IMR-90 (cell line): ENCODE results near the gene EXOC5. TPM values are rescaled to one million over a fixed set of nuclear protein-coding genes. Genes with fewer than 3 reads are reported as not detected.

Source experiments
- ATAC-seq: fragments of 200-7000 bp; cut with Tn5 transposase; 2 replicates; pipeline ENCODE4 v1.9.1; 2020; ENCODE audit warnings: low read depth, mild to moderate bottlenecking, moderate library complexity
- BruUV-seq: library from RNA; stranded (reverse); fragments of 400-500 nt; replicated peaks from 2 replicates; lab custom pipeline; 2021; lab: Mats Ljungman, UMichigan
- CTCF ChIA-PET: fragments of 300-600 bp; formaldehyde crosslinking; extraction: SDS; loops from one replicate; lab custom pipeline; 2021; ENCODE audit warnings: antibody characterized with exemption; lab: Yijun Ruan, JAX
- POLR2A ChIA-PET: fragments of 300-600 bp; sonication (Branson Sonifier 250); formaldehyde crosslinking; loops from one replicate; lab custom pipeline; 2022; ENCODE audit warnings: antibody characterized with exemption; ENCODE audit not compliant: unreplicated experiment; lab: Charles Lee
- DNase-seq: peaks from one replicate; pipeline ENCODE4 v3.0.0; 2013
- H2AFZ ChIP-seq: replicated peaks from 2 replicates; pipeline ENCODE3; 2013; ENCODE audit warnings: low read length, mild to moderate bottlenecking; ENCODE audit not compliant: poor library complexity
- H2AK5ac ChIP-seq: 2 replicates; pipeline ENCODE4 v1.6.1; 2013; ENCODE audit warnings: low read depth, low read length, inconsistent platforms
- H2AK9ac ChIP-seq: replicated peaks from 2 replicates; pipeline ENCODE3; 2013; ENCODE audit warnings: mild to moderate bottlenecking, low read depth, low read length, moderate library complexity; ENCODE audit not compliant: poor library complexity
- H2BK120ac ChIP-seq: 2 replicates; pipeline ENCODE4 v1.6.1; 2013; ENCODE audit warnings: low read depth, low read length, inconsistent platforms
- H2BK15ac ChIP-seq: 3 replicates; pipeline ENCODE4 v1.6.1; 2013; ENCODE audit warnings: low read depth, low read length, inconsistent platforms
- H2BK20ac ChIP-seq: 2 replicates; pipeline ENCODE4 v1.6.1; 2013; ENCODE audit warnings: low read depth, mild to moderate bottlenecking, inconsistent platforms, low read length, moderate library complexity
- H2BK5ac ChIP-seq: 2 replicates; pipeline ENCODE4 v1.6.1; 2013; ENCODE audit warnings: mild to moderate bottlenecking, low read depth, low read length, inconsistent platforms; ENCODE audit not compliant: poor library complexity, severe bottlenecking
- H3K14ac ChIP-seq: replicated peaks from 2 replicates; pipeline ENCODE4 v1.6.1; 2013; ENCODE audit warnings: low read depth, low read length, inconsistent platforms
- H3K18ac ChIP-seq: 2 replicates; pipeline ENCODE4 v1.6.1; 2013; ENCODE audit warnings: low read depth, low read length, control low read depth
- H3K23ac ChIP-seq: 2 replicates; pipeline ENCODE4 v1.6.1; 2013; ENCODE audit warnings: low read depth, low read length, inconsistent platforms
- H3K27ac ChIP-seq: 2 replicates; pipeline ENCODE4 v1.5.1; 2013; ENCODE audit warnings: mild to moderate bottlenecking, control low read depth, low read length; ENCODE audit not compliant: insufficient read depth
- H3K27me3 ChIP-seq: 2 replicates; pipeline ENCODE4 v1.6.1; 2013; ENCODE audit warnings: low read length; ENCODE audit not compliant: control insufficient read depth, insufficient read depth
- H3K36me3 ChIP-seq: 2 replicates; pipeline ENCODE4 v1.6.1; 2013; ENCODE audit warnings: low read length, mixed read lengths; ENCODE audit not compliant: control insufficient read depth, insufficient read depth
- H3K4ac ChIP-seq: 2 replicates; pipeline ENCODE4 v1.6.1; 2013; ENCODE audit warnings: low read depth, low read length, inconsistent platforms
- H3K4me1 ChIP-seq: 2 replicates; pipeline ENCODE4 v1.6.1; 2013; ENCODE audit warnings: low read length, mixed read lengths; ENCODE audit not compliant: control insufficient read depth, insufficient read depth
- H3K4me2 ChIP-seq: 2 replicates; pipeline ENCODE4 v1.6.1; 2013; ENCODE audit warnings: low read depth, mild to moderate bottlenecking, control low read depth, low read length, moderate library complexity
- H3K4me3 ChIP-seq: 2 replicates; pipeline ENCODE4 v1.5.1; 2013; ENCODE audit warnings: low read depth, mild to moderate bottlenecking, control low read depth, low read length, moderate library complexity; ENCODE audit not compliant: insufficient read depth
- H3K56ac ChIP-seq: 2 replicates; pipeline ENCODE4 v1.6.1; 2013; ENCODE audit warnings: low read length, inconsistent platforms; ENCODE audit not compliant: insufficient read depth; ENCODE audit errors: extremely low read depth
- H3K79me1 ChIP-seq, 2 experiments: 2 replicates each; pipeline ENCODE4 v1.6.1; 2013; ENCODE audit warnings: low read length in 2 of 2, inconsistent platforms in 1 of 2, low read depth in 1 of 2
- H3K9ac ChIP-seq: 2 replicates; pipeline ENCODE4 v1.6.1; 2013; ENCODE audit warnings: low read depth, low read length, control low read depth
- H3K9me1 ChIP-seq: 2 replicates; pipeline ENCODE4 v1.6.1; 2013; ENCODE audit warnings: low read length, inconsistent platforms; ENCODE audit not compliant: insufficient read depth
- H3K9me3 ChIP-seq: 2 replicates; pipeline ENCODE4 v1.6.1; 2013; ENCODE audit warnings: low read length; ENCODE audit not compliant: control insufficient read depth, insufficient read depth
- H4K20me1 ChIP-seq: 2 replicates; pipeline ENCODE4 v1.6.1; 2013; ENCODE audit warnings: low read length, inconsistent platforms; ENCODE audit not compliant: insufficient read depth
- H4K5ac ChIP-seq: 2 replicates; pipeline ENCODE4 v1.6.1; 2013; ENCODE audit warnings: mild to moderate bottlenecking, low read depth, low read length, control low read depth
- H4K8ac ChIP-seq, 2 experiments: 2 replicates each; pipeline ENCODE4 v1.6.1; 2013; ENCODE audit warnings: low read depth in 2 of 2, low read length in 2 of 2, control low read depth in 1 of 2, inconsistent platforms in 1 of 2
- H4K91ac ChIP-seq: 2 replicates; pipeline ENCODE4 v1.6.1; 2013; ENCODE audit warnings: low read depth, low read length, inconsistent platforms; ENCODE audit not compliant: insufficient read depth
- BHLHE40 ChIP-seq: fragments of 150-350 bp; IDR thresholded peaks from 2 replicates; pipeline ENCODE4 v1.6.1; 2016; ENCODE audit warnings: mild to moderate bottlenecking, low read depth, low read length
- CEBPB ChIP-seq: IDR thresholded peaks from 2 replicates; pipeline ENCODE4 v1.6.1; 2012; ENCODE audit warnings: low read depth, low read length, improper control_type of control experiment
- CHD1 ChIP-seq: IDR thresholded peaks from 2 replicates; pipeline ENCODE4 v1.6.1; 2012; ENCODE audit warnings: low read depth, low read length, improper control_type of control experiment
- FOS ChIP-seq: fragments of 150-350 bp; IDR thresholded peaks from 2 replicates; pipeline ENCODE4 v1.6.1; 2016; ENCODE audit warnings: low read depth, low read length
- MAFK ChIP-seq: IDR thresholded peaks from 2 replicates; pipeline ENCODE4 v1.6.1; 2012; ENCODE audit warnings: low read depth, low read length, improper control_type of control experiment
- MAZ ChIP-seq: IDR thresholded peaks from 2 replicates; pipeline ENCODE4 v1.6.1; 2012; ENCODE audit warnings: low read depth, mild to moderate bottlenecking, low read length, improper control_type of control experiment, moderate library complexity, borderline replicate concordance
- MXI1 ChIP-seq: IDR thresholded peaks from 2 replicates; pipeline ENCODE4 v1.6.1; 2012; ENCODE audit warnings: low read depth, mild to moderate bottlenecking, low read length, moderate library complexity, borderline replicate concordance
- NFE2L2 ChIP-seq: fragments of 150-350 bp; IDR thresholded peaks from 2 replicates; pipeline ENCODE4 v1.6.1; 2016; ENCODE audit warnings: low read depth, mild to moderate bottlenecking, low read length
- POLR2A ChIP-seq: IDR thresholded peaks from 2 replicates; pipeline ENCODE4 v1.6.1; 2012; ENCODE audit warnings: mild to moderate bottlenecking, low read depth, low read length
- RAD21 ChIP-seq: IDR thresholded peaks from 2 replicates; pipeline ENCODE4 v1.6.1; 2012; ENCODE audit warnings: low read length, improper control_type of control experiment
- RCOR1 ChIP-seq: IDR thresholded peaks from 2 replicates; pipeline ENCODE4 v1.6.1; 2012; ENCODE audit warnings: mild to moderate bottlenecking, low read length, improper control_type of control experiment; ENCODE audit not compliant: insufficient replicate concordance
- RFX5 ChIP-seq: IDR thresholded peaks from 2 replicates; pipeline ENCODE4 v1.8.0; 2012; ENCODE audit warnings: low read depth, mild to moderate bottlenecking, low read length, moderate library complexity
- SMC3 ChIP-seq: fragments of 150-350 bp; IDR thresholded peaks from 2 replicates; pipeline ENCODE4 v1.6.1; 2016; ENCODE audit warnings: low read depth, mild to moderate bottlenecking, antibody characterized with exemption, low read length, moderate library complexity
- WGBS, 2 experiments: methylation state at CpG; one replicate each; pipeline versions ENCODE4 v1.1.5 to v1.1.7; 2013; ENCODE audit warnings: missing lambda C conversion rate in 2 of 2; ENCODE audit not compliant: insufficient read length in 1 of 2; ENCODE audit errors: extremely low coverage in 2 of 2; 5-methylcytosine and 5-hydroxymethylcytosine counted together
- dilution Hi-C: fragments of 300-500 bp; cut with HindIII; formaldehyde crosslinking; loops from one replicate; pipeline ENCODE4 v1.14.3; 2018; ENCODE audit warnings: low sequenced_read_pairs; ENCODE audit not compliant: unreplicated experiment
- in situ Hi-C: fragments of 300-500 bp; cut with MboI; formaldehyde crosslinking; loops from 3 replicates; pipeline ENCODE4 v1.14.3; 2019; ENCODE audit warnings: low sequenced_read_pairs, inconsistent platforms, mixed read lengths
- intact Hi-C: fragments of 100-400 bp; cut with micrococcal nuclease; formaldehyde crosslinking; loops from 2 replicates; pipeline ENCODE4 v1.10.0; 2022
- polyA plus RNA-seq, 3 experiments: library from polyadenylated mRNA; depleted of rRNA; stranded (reverse); fragments of >200 nt; gene quantifications; 2 replicates each; pipeline ENCODE4 v1.2.3, GENCODE V29; 2012; ENCODE audit warnings: low replicate concordance in 1 of 3
- total RNA-seq: library from RNA; depleted of rRNA; stranded (reverse); fragments of >200 nt; gene quantifications from 2 replicates; pipeline ENCODE4 v1.2.3, GENCODE V29; 2012
- TF ChIP-seq, protein P1 (sequence below): fragments of 150-350 bp; IDR thresholded peaks from 2 replicates; pipeline ENCODE4 v1.6.1; 2016; ENCODE audit warnings: low read depth, mild to moderate bottlenecking, low read length, moderate library complexity, borderline replicate concordance
- TF ChIP-seq, protein P2 (sequence below): fragments of 150-350 bp; IDR thresholded peaks from 2 replicates; pipeline ENCODE4 v1.6.1; 2017; ENCODE audit warnings: mild to moderate bottlenecking, antibody characterized with exemption, low read length, low read depth
- TF ChIP-seq, protein P3 (sequence below): conservative IDR thresholded peaks from 2 replicates; pipeline ENCODE4 v1.5.1; 2012; ENCODE audit warnings: mild to moderate bottlenecking, low read depth, low read length, improper control_type of control experiment

EXOC5 gene
- total and polyA plus RNA-seq, 2 of the 4 experiments (the other 2 are of a cell fraction) = 22.4 to 52.5 TPM

DNA sequence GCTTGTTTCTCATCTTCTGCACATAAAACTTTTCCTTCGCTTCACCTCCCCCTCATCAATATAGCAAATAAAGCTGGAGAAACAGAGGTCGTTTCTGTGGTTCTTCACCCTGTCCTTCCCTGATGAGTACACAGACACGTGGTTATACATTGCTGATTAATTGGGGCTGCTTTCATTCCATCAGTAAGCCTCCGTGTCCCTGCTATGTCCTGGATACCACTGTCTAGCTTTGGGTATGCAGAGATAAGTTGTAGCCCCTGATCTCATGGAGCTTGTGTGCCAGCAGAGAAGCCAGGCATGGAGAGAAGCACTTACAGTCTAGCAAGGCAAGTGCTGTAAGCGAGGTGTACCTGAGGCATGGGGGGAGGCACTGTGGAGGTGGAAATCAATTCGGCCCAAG, 108.4 kb downstream of the EXOC5 start:
- H3K9me1 ChIP-seq = no peaks in the 10 kb centered on the region
- no peak overlapping the region for H3K4me3 ChIP-seq
- H3K18ac ChIP-seq = no peak overlapping the region
- TF ChIP-seq RCOR1 (no peak), FOS (no peak), MAFK (no peak), MAZ (no peak), RAD21 (no peak), CHD1 (no peak), CEBPB (no peak), BHLHE40 (no peak), RFX5 (no peak), SMC3 (no peak), NFE2L2 (no peak), MXI1 (no peak), POLR2A (no peak)
- TF ChIP-seq, protein P1, sequence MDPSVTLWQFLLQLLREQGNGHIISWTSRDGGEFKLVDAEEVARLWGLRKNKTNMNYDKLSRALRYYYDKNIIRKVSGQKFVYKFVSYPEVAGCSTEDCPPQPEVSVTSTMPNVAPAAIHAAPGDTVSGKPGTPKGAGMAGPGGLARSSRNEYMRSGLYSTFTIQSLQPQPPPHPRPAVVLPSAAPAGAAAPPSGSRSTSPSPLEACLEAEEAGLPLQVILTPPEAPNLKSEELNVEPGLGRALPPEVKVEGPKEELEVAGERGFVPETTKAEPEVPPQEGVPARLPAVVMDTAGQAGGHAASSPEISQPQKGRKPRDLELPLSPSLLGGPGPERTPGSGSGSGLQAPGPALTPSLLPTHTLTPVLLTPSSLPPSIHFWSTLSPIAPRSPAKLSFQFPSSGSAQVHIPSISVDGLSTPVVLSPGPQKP = no peak
- TF ChIP-seq, protein P2, sequence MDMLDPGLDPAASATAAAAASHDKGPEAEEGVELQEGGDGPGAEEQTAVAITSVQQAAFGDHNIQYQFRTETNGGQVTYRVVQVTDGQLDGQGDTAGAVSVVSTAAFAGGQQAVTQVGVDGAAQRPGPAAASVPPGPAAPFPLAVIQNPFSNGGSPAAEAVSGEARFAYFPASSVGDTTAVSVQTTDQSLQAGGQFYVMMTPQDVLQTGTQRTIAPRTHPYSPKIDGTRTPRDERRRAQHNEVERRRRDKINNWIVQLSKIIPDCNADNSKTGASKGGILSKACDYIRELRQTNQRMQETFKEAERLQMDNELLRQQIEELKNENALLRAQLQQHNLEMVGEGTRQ = no peak
- TF ChIP-seq, protein P3, sequence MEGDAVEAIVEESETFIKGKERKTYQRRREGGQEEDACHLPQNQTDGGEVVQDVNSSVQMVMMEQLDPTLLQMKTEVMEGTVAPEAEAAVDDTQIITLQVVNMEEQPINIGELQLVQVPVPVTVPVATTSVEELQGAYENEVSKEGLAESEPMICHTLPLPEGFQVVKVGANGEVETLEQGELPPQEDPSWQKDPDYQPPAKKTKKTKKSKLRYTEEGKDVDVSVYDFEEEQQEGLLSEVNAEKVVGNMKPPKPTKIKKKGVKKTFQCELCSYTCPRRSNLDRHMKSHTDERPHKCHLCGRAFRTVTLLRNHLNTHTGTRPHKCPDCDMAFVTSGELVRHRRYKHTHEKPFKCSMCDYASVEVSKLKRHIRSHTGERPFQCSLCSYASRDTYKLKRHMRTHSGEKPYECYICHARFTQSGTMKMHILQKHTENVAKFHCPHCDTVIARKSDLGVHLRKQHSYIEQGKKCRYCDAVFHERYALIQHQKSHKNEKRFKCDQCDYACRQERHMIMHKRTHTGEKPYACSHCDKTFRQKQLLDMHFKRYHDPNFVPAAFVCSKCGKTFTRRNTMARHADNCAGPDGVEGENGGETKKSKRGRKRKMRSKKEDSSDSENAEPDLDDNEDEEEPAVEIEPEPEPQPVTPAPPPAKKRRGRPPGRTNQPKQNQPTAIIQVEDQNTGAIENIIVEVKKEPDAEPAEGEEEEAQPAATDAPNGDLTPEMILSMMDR = no peak
- H2BK120ac ChIP-seq = no peak overlapping the region
- no peaks in the 10 kb centered on the region for H4K20me1 ChIP-seq
- ChIA-PET CTCF (no interaction called here), POLR2A (no interaction called here)
- no peak overlapping the region for H4K91ac ChIP-seq
- ATAC-seq (no peak), DNase-seq (no peak)
- in situ Hi-C loops (no loop called here), dilution Hi-C loops (no loop called here), intact Hi-C loops (no loop called here)
- no peak overlapping the region for H2BK15ac ChIP-seq
- H3K36me3 ChIP-seq = no peaks in the 10 kb centered on the region
- no peak overlapping the region for H3K27ac ChIP-seq
- no peak overlapping the region for H4K5ac ChIP-seq
- no peaks in the 10 kb centered on the region for H3K79me1 ChIP-seq
- H3K9me3 ChIP-seq = no peaks in the 10 kb centered on the region
- no peak overlapping the region for H3K9ac ChIP-seq
- H3K4me1 ChIP-seq = no peaks in the 10 kb centered on the region
- H3K56ac ChIP-seq = no peak overlapping the region
- no peak overlapping the region for H3K23ac ChIP-seq
- no peak overlapping the region for H4K8ac ChIP-seq
- H2AK9ac ChIP-seq = no peak overlapping the region
- no peak overlapping the region for H3K4me2 ChIP-seq
- H2AK5ac ChIP-seq = no peak overlapping the region
- H2BK5ac ChIP-seq = no peak overlapping the region
- BruUV-seq = no TSS peak
- H3K27me3 ChIP-seq = no peaks in the 10 kb centered on the region
- no CpG with 5 or more reads among the region's 6 CpGs for WGBS, 2 experiments
- H3K4ac ChIP-seq = no peak overlapping the region
- no peak overlapping the region for H3K14ac ChIP-seq
- no peak overlapping the region for H2AFZ ChIP-seq
- H2BK20ac ChIP-seq = no peak overlapping the region
